Measurements from ENCODE around the gene DHRS7C. TPM values are rescaled to one million over a fixed set of nuclear protein-coding genes. Genes with fewer than 3 reads are reported as not detected.

Gene DHRS7C
- total RNA-seq, 4 donors from 2014 or later: not detected

DNA sequence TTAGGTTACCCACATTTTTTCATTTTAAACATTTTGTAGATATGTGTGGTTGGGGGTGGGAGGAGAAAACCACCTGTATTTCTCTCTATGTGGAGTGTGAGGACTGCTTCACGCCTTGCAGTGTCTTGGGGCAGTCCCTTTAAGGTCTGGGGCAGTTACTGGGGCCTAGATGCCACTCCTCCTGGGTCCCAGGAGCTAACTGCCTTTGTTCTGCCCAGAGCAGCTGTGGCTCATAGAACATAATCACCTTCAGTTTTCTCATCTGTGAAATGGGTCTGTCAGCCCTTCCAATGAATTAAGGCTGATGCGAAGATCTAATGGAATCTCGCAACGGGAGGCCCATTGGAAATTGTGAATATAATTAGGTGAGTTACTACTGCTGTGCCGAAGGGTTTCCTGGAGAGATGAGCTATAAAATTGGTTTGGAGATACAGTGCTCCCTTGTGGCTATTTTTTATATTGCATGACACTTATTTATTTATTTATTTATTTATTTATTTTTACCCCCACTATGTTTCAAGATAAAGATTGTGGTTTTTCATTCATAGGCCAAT is 22.9 kb downstream of the DHRS7C start:
- intact Hi-C loops (cut with DNase I; ENCODE audit: low total_unique reads): no loop called here
- no peaks in the 10 kb centered on the region for H3K4me1 ChIP-seq
- no peaks in the 10 kb centered on the region for H3K36me3 ChIP-seq
- no peak for DNase-seq
- H3K27ac ChIP-seq: no peak overlapping the region
- TF ChIP-seq, protein P1, sequence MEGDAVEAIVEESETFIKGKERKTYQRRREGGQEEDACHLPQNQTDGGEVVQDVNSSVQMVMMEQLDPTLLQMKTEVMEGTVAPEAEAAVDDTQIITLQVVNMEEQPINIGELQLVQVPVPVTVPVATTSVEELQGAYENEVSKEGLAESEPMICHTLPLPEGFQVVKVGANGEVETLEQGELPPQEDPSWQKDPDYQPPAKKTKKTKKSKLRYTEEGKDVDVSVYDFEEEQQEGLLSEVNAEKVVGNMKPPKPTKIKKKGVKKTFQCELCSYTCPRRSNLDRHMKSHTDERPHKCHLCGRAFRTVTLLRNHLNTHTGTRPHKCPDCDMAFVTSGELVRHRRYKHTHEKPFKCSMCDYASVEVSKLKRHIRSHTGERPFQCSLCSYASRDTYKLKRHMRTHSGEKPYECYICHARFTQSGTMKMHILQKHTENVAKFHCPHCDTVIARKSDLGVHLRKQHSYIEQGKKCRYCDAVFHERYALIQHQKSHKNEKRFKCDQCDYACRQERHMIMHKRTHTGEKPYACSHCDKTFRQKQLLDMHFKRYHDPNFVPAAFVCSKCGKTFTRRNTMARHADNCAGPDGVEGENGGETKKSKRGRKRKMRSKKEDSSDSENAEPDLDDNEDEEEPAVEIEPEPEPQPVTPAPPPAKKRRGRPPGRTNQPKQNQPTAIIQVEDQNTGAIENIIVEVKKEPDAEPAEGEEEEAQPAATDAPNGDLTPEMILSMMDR (IDR thresholded peaks at IDR 0.05): peak; percentile 10 to 56 (median 39)
- TF ChIP-seq POLR2A (IDR thresholded peaks at IDR 0.05): no peak
- H3K4me3 ChIP-seq: no peak overlapping the region
- no peaks in the 10 kb centered on the region for H3K27me3 ChIP-seq
- H3K9me3 ChIP-seq: no peaks in the 10 kb centered on the region

DNA sequence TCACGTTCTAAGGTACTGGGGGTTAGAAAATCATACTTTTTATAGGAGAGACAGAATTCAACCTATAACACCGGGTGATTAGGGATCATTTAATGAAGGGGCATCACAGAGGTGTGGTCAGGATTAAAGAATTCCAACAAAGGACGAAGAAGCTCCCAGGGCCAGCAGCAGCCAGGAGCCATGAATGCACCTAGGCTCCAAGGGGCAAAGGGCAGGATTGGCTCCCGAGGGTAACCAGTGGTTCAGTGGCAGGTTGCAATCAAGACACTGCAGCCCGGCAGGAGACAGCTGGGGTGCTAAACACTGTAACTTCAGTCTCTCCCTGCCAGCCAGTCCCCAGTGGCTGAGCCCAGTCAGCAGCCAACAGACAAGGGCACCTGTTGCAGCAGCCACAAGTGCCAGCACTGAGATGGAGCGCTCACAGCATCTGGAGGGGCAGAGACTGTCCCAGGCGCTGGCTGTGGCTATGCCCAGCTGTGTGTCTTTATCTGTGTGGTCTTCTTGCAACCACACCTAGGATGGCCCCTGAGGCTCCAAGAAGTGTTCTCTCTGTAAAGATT is 23.9 kb downstream of the DHRS7C start:
- Histone ChIP-seq H3K4me3 (no peak overlapping the region), H3K36me3 (no peaks in the 10 kb centered on the region), H3K27ac (no peak overlapping the region), H3K27me3 (no peaks in the 10 kb centered on the region), H3K9me3 (no peaks in the 10 kb centered on the region), H3K4me1 (no peaks in the 10 kb centered on the region)
- intact Hi-C loops (cut with DNase I; ENCODE audit: low total_unique reads): no loop called here
- no peak for DNase-seq
- TF ChIP-seq POLR2A (IDR thresholded peaks at IDR 0.05): no peak
- TF ChIP-seq, protein P1 (IDR thresholded peaks at IDR 0.05): no peak

DNA sequence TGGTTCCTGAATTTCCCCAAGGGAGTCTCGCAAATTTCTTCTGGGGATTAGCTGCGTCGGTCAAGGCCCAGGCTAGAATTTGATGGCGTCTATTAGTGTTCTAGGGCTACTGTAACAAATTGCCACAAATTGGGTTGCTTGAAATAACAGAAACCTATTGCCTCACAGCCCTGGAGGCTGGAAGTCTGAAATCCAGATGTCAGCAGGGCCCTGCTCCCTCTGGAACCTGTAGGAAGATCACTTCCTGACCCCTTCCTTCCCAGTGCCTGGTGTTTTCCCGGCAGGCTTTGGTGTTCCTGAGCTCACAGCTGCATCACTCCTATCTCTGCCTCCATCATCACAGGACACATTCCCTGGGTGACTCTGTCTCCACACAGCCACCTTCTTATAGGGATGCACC is 24.4 kb downstream of the DHRS7C start:
- intact Hi-C loops (cut with DNase I; ENCODE audit: low total_unique reads): no loop called here

DNA sequence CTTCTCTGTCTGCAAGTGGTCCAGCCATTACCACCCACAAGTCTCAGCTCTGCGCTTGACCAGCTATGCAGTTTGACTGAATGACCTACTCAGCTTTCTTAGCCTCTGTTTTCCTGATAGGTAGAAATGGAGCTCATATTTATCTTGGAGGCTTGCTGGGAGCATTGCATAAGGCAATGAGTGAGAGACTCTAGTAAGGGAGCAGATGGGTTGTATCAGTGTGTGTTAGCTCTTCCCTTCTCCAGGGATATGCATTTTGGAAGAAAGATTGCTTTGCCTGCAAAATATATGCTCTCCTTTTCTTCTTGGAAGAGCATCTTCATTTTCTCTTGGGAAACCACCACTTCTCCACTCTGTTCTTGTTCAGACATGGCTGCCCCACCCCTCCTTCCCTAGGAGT is 26.1 kb downstream of the DHRS7C start:
- no peak for DNase-seq
- intact Hi-C loops (cut with DNase I; ENCODE audit: low total_unique reads): no loop called here
- TF ChIP-seq, protein P1 (IDR thresholded peaks at IDR 0.05): no peak
- no peak for TF ChIP-seq POLR2A (IDR thresholded peaks at IDR 0.05)

More for the DNA sequence above, 24.4 kb downstream of the DHRS7C start:
- Histone ChIP-seq H3K4me1 (no peaks in the 10 kb centered on the region), H3K4me3 (no peak overlapping the region), H3K9me3 (no peaks in the 10 kb centered on the region), H3K36me3 (no peaks in the 10 kb centered on the region), H3K27me3 (no peaks in the 10 kb centered on the region), H3K27ac (no peak overlapping the region)
- TF ChIP-seq POLR2A (IDR thresholded peaks at IDR 0.05): no peak
- TF ChIP-seq, protein P1 (IDR thresholded peaks at IDR 0.05): no peak
- DNase-seq: no peak

DNA sequence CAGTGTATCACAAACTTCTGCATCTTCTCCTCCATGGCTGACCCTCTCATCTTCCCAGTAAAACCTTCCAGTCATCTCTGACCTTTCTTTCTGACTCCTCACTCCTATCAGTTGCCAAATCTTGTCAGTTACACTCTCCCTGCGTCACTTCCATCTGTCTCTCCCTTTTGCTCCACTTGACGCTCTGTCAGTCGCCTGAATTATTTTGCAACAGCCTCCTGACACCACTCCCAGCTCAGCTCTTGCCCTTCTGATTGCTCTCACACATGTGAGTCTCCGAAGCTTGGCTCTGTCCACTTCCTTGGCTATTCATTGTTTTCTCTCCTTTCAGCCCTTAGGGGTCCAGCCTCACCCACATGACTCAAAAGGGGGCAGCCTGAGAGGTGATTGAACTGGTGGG is 27.7 kb downstream of the DHRS7C start:
- H3K36me3 ChIP-seq: no peaks in the 10 kb centered on the region
- no peaks in the 10 kb centered on the region for H3K9me3 ChIP-seq
- intact Hi-C loops (cut with DNase I; ENCODE audit: low total_unique reads): no loop called here
- no peak overlapping the region for H3K4me3 ChIP-seq
- H3K27me3 ChIP-seq: no peaks in the 10 kb centered on the region
- H3K4me1 ChIP-seq: no peaks in the 10 kb centered on the region
- no peak overlapping the region for H3K27ac ChIP-seq
- TF ChIP-seq, protein P1 (IDR thresholded peaks at IDR 0.05): no peak
- no peak for TF ChIP-seq POLR2A (IDR thresholded peaks at IDR 0.05)
- DNase-seq: no peak

More for the DNA sequence above, 26.1 kb downstream of the DHRS7C start:
- H3K27ac ChIP-seq: no peak overlapping the region
- H3K9me3 ChIP-seq: no peaks in the 10 kb centered on the region
- no peaks in the 10 kb centered on the region for H3K27me3 ChIP-seq
- no peak overlapping the region for H3K4me3 ChIP-seq
- no peaks in the 10 kb centered on the region for H3K36me3 ChIP-seq
- H3K4me1 ChIP-seq: no peaks in the 10 kb centered on the region
